GM21737 (cell line): Measurements from ENCODE around the gene ZFR.

ENCODE experiments used
- ATAC-seq: cut with Tn5 transposase; IDR thresholded peaks from one replicate; pipeline ENCODE4 v1.9.1; 2021; ENCODE audit warnings: mild to moderate bottlenecking, moderate library complexity; ENCODE audit not compliant: unreplicated experiment

The ZFR gene

DNA sequence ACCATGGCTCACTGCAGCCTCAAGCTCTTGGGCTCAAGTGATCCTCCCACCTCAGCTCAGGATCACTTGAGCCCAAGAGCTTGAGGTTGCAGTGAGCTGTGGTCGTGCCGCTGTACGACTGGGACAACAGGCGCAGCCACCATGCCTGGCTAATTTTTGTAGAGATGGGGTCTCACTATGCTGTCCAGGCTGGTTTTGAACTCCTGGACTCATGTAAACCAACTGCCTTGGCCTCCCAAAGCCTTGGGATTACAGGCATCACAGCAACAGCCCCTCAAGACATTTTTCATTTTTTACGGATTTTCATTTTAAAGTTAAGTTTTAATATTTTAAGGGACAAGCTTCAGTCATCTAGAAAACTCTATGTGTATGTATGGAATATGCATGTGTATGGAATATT lies 78.9 kb downstream of the ZFR start:
- ATAC-seq: no peak

DNA sequence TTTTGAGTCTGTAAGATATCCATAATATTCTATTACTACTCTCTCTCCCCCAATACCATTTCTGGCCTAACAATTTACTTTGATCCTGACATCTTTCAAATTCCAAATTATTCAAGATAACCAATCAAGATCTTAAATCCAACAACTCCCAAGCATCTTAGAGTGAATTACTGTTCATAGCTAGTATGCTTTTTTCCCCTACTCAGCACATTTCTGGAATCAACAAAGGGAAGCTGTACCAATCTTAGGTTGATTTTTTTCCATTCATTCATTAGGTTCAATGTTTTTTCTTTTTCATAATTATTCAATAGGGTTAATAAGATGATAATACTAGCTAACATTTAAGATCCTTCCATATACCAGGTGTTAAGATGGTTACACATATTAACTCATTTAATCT lies 81.5 kb downstream of the ZFR start:
- no peak for ATAC-seq

DNA sequence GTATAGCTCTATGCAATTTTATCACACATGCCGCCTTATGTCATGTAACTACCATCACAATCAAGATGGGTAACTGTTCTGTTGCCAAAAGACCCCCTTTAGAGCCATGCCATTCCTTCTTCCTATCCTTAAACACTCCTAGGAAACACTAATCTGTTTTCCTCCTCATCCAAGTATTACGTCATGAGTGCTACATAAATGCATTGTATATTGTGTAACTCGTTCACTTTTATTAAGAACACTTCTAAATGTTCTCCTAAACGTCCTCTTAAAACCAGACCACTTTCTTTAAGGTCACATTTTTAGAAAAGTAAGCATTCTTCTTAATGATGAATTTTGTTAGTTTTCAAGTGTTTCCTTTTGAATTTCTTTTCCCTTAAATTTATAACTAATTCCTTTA lies 82.0 kb downstream of the ZFR start:
- no peak for ATAC-seq

DNA sequence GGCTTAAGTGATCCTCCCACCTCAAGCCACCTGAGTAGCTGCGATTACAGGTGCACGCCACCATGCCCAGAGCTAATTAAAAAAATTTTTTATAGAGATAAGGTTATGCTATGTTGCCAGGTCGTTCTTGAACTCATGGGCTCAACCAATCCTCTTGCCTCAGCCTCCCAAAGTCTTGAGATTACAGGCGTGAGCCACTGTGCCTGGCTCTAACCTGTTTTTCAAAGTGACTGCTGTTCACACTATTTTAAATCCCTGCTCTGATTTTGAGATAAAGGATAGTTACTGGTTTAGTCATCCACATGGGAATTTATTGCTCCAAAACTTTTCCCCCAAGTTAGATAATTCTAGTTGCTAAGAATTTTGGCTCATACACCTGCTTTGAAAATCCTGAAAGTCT lies 83.6 kb downstream of the ZFR start:
- ATAC-seq: no peak

DNA sequence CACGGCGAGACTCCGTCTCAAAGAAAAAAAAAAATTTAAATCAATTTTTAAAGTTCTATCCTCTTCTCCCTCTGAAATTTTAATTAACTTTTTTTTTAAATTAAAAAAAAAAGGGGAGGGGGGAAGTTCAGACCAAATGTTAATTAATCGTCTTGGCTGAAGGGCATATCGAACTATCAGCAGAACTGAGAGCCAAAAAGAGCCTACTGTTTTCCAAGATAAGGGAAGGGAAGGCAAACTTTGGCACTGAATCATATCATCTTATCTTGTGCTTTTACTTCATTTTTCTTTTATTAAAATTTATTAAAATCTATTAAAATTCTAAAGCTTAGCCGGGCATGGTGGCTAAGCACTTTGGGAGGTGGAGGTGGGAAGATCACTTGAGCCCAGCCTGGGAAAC lies 85.9 kb downstream of the ZFR start:
- no peak for ATAC-seq

DNA sequence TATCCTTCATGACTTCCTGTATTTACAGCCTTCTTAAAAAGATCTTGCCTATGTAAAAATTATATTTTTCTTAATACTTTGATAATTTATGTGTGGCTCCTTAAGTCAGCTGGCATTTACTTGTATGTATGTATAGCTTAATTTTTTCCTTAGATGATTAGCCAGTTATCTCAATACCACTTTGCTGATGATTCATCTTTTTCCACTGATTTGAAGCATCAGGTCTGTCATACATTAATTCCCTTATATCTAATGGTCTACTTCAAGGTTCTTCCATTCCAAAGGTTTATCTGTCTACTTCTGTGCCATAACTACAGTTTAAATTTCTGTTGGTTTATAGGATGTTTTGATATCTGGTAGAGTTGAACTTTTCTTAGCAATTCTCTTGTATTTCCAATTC lies 86.9 kb downstream of the ZFR start:
- ATAC-seq: no peak

DNA sequence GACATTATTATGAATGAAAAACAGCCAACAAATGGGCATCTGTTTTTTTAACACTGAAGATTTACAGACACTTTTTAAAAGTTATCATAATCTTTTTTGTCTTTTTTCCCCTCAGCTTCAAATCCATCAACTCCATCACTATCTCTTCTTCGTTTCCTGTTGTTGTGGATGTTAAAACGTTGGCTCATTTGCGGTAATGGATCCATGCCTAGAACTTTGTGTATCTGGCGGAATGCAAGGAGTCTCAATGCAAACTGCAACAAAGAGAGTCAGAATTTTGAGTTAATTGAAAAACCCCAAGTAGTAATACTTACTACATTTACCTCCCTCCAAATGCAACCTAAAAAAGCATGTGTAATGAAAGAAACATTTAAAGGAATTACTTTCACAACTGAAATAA lies 88.9 kb downstream of the ZFR start:
- no peak for ATAC-seq

DNA sequence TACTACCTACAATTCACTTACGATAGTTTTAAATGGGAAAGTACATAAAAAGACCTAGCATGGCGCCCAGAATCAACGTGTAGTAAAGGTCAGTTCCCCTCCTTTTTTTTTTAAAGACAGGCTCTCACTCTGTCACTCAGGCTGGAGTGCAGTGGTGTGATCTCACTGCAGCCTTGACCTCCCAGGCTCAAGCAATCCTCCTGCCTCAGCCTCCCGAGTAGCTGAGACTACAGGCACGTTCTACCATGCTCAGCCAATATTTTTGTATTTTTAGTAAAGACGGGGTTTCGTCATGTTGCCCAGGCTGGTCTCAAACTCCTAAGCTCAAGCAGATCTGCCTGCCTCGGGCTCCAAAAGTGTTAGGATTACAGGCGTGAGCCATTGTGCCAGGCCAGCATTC lies 91.1 kb downstream of the ZFR start:
- no peak for ATAC-seq

DNA sequence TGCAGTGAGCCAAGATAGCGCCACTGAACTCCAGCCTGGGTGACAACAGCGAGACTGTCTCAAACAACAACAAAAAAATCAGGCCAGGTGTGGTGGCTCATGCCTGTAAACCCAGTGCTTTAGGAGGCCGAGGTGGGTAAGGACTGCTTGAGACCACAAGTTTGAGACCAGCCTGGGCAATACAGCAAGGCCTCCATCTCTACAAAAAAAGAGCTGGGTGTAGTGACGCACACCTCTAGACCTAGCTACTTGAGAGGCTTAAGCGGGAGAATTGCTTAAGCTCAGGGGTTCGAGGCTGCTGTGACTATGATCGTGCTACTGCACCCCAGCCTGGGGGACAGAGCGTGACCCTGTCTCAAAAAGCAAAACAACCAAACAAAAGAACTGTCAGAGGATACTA lies 91.9 kb downstream of the ZFR start:
- ATAC-seq: no peak

DNA sequence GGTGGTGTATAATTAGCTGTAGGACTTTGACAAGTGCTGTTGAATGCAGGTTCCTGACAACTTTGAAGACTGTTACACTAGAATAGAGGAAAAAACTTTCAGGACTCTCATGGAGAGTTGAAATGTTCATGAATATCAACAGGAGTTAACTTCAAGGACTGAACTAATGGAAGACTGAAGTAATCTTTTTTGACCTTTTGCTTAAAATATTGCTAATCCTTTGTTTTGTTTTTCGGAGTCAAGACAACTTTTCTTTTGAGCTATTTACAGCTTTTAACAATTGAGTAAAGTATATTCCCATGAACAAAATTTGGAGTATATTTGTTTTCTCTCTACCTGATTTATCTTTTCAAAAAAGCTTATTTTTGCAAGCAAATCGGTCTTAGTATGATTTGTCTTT lies 97.7 kb downstream of the ZFR start:
- no peak for ATAC-seq

DNA sequence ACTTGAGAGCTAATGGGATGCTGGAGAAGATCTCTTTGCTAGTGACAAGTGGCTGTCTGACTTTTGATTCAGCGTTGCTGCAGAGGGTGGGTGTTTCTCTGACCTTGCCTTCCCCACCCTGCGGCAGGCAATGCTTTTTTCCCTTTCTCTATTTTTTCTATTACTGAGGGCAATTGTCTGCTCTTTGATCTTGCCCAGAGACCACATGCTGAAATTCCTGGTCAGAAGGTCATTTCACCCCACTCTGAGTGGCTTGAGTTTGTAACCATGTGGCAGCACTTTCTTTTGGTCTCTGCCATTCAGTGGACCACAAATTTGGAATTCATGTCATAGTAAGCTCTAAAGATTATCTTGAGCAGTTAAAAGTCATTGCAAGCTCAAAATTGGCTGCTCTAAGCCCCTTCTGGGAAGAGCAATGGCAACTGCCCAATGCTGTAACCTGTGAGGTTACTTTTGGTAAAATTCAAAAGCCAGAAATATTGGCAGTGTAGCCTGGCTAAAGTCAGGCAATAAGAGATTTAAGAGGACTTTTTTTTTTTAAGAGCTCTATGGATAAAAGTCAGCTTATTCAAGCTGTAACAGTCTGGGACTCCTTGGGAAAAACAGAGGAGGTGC lies 101.4 kb downstream of the ZFR start:
- no peak for ATAC-seq

DNA sequence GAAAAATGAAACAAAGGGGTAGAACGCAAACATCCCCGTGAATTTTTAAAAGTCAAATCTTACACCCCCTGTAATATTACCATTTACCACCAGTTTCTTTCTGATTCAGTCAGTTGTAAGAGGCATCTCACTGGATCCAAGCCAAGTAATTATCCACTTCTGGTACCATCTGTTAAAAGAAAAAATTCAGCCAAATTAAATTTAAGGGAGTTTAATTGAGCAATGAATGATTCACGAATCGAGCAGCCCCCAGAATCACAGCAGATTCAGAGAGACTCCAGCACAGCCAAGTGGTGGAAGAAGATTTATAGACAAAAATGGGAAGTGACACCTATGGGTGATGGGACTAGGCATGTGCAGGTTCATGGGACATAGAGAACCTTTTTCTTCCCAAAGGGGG lies 101.9 kb downstream of the ZFR start:
- ATAC-seq: no peak

DNA sequence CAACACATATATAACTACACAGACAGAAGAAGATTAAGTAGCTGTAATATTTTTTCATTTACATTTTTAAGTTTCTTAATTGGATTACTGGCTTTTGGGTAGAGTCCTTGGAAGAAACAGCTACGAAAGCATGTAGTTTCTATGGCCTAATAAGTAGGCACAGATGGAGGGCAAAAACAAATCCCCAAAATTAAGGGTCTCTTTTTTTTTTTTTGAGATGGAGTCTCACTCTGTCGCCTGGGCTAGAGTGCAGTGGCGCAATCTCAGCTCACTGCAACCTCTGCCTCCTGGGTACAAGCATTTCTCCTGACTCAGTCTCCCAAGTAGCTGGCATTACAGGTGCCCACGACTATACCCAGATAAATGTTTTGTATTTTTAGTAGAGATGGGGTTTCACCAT lies 104.7 kb downstream of the ZFR start:
- no peak for ATAC-seq

DNA sequence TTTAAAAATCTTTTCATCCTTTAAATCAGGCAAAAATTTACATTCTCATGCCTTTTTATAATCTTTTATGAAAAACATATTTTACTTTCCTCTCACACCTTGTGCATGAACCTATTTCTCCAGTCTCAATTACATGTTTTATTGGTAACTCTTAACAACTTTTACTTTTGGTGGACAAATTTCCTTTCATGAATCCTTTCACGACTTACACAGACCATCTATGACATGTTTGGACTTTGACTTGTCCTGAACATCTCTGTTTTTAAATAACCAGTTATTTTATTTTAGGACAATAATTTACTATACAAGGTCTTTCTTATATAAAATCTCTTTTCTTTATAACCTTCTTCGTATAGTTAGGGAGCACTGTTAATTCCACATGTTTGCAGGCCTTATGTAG lies 105.3 kb downstream of the ZFR start:
- ATAC-seq: no peak

DNA sequence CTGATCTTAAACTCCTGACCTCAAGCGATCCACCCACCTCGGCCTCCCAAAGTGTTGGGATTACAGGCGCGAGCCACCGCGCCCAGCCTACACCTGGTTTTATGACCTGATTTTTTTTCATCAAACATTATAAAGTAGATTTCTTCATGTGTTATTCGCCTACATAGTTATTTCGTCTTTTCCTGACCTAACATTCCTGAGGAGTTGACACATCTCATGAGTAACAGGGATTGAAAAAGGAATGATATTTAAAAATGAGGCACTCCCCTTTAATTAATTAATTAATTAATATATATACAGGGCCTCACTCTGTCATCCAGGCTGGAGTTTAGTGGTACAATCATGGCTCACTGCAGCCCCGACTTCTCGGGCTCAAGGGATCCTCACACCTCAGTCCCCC lies 111.6 kb downstream of the ZFR start:
- ATAC-seq: no peak

DNA sequence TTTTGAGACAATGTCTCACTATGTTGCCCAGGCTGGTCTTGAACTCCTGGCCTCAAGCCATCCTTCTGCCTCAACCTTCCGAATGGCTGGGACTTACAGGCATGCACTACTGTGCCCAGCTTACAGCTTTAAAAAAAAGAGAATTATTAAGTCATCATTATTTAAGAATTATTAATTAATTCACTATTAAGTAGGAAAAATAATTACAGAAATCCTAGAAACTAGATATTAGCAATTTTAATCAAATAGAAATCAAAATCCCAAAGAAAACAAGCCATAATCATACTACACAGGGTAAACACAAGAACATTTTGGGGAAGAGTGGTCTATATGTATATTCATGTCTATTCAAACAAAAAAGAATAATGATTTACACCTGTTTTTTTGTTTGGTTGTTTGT lies 112.2 kb downstream of the ZFR start:
- no peak for ATAC-seq

DNA sequence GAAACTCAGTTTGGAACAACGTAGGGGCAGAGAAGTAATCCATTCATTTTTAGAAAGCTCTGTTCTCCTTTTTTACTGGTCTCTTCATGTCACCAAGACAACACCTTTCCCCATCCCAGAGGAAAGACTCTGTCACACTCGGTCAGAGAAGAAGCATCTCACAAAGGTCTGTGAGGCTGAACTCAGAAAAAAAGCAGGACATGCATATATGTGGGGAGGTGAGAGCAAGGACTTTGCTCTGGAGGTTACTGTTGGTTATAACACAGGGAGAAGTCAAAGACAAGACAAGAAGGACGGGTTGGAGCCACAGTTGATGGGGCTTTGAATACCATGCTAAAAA lies 112.6 kb downstream of the ZFR start:
- ATAC-seq: no peak

DNA sequence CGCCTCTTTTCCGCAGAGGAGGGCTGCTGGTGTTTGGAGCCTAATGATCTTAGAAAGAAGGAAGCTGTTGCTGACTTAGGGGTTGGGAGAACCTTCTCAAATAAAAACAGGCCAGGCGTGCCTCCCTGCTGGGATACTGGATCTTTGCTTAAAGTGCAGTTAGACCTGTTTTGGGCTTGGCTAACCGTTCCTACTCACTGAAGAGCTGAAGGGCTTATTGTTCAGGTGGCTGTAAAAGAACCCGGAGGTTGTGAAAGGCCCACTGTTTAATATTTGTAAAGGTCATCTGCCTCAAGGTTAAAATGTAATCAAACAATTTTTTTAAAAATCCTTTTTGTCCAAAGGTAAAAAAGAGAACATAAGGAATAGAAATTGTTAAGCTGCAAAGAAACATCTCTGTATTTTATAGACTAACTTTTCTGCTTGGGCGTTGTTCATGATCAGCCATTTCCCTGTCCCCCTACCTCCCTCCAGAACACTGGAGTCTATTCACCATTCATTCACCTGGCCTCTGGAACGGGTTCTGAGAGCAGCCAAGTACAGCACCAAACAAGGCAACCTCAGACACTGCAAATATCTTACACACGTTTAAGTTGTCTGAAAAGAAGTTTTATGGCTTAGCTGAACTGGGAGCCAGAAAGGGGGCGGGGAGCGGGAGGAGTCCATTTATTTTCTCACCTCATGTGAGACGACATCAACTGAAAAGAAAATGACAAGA lies 113.2 kb downstream of the ZFR start:
- no peak for ATAC-seq

DNA sequence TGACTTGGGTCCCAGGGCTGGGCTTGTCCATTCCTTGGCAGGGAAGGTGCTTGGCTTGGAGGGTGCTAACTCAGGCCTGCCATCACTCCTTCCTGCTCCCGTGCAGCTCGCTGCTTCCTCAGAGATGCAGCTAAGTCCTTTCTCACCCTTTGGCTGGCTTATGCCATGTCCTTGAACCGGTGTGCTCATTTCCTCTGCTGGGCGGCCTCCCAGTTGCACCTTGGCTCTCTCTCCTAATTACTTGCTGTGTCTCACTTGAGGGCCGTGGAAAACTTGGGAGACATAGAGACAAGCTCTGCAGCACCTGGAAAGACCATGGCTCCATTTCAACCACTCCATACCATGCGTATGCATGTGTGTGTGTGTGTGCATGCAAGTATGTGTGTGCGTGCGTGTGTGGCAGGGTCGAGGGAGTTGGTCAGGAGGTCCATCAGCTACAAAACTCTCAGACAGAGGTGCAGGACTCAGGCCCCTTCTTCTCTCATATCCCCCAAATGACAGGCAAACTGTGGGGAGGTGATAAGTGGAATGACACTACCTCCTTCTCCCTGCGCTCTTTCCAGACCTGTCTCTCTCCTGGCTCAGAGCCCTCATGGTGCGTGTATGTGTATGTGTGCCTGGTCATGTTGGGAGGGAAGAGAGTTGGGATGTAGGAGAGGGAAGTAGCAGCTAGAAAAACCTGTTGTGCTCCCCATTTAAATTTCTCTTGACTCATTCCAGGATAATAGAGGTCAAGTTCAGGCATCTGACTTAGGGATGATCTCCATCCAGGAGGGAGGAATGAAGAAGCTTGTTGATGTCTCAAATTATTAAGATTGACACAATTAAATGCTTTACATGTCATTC lies 114.2 kb downstream of the ZFR start:
- ATAC-seq: no peak

DNA sequence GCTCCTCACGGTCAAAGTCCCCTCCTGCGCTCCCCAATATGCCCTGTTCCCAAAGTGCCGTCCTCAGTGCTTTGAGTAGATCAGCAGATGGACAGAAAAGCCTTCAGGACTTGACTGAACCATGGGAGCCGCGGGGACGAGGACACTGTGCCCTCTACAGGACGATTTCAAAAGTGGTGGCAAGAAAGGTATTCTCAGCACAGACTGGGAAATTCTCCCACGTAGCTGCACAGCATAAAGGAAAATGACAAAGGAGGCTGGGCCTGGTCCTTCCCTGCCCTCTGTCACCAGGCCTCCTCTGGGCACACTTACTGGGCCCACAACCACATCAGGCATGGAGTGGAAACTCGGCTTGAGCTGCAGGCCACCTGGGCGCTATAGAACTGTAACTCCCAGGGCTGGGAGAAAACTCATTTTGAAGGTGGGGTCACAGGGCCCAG lies 115.1 kb downstream of the ZFR start:
- ATAC-seq: peak; percentile 85

DNA sequence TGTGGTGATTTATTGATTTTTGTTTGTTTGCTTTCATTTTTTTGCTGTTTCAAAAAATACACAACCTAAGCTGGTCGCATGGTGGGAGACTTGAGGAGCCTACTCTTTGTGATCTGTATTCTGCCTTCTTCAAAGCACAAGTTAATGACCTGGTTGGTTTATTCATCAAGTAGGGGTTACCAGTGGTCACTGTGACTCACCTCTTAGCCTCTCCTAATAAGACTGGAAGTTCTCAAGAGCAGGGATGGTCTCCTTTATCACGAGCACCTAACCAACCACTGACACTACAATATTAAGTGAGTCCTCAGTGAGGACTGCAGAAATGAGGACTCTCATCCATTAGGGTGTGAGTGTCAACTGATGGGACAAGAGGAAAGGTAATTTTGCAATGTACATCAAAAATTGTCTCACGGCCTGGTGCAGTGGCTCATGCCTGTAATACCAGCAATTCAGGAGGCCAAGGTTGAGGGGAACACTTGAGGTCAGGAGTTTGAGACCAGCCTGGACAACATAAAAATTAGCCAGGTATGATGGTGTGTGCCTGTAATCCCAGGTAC lies 118.2 kb downstream of the ZFR start:
- no peak for ATAC-seq

DNA sequence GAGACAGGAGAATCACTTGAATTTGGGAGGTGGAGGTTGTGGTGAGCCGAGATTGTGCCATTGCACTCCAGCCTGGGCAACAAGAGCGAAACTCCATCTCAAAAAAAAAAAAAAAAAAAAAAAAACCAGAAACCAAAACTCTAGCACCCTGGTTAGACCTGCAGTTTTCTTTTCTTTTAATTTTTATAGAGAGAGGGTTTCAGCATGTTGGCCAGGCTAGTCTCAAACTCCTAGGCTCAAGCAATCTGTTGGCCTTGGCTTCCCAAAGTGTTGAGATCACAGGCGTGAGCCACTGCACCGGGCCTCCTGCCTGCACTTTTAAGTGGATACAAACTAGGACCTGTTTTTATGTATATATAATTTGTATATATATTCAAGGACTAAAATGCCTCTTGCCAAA lies 118.9 kb downstream of the ZFR start:
- ATAC-seq: no peak
